ENCODE measurements around the gene UBAP2L. TPM values are rescaled to one million over a fixed set of nuclear protein-coding genes. Genes with fewer than 3 reads are reported as not detected.
"Not testable (repeated sequence)": the region's sequence is repeated elsewhere in the genome, so short reads cannot be mapped to it uniquely, and the experiment has no call there.

The UBAP2L gene
- total and polyA plus RNA-seq, 2 donors (not counting 1 experiment from before 2014, with no cell fraction given): 147 to 218 TPM

GRCh38 chr1:154313066-154313356 is 92.3 kb downstream of the UBAP2L start:
- Mint-ChIP-seq H3K9me3 (ENCODE audit: insufficient read depth) (no peaks in the 10 kb centered on the region), H3K27me3 (peaks cover 3% of the 10 kb centered on the region), H3K4me1 (no peaks in the 10 kb centered on the region), H3K4me3 (no peak overlapping the region), H3K27ac (no peak overlapping the region)
- Histone ChIP-seq H3K79me2 (ENCODE audit: control insufficient read depth, insufficient read depth, low read length) (no peaks in the 10 kb centered on the region), H3K9me3 (ENCODE audit: control extremely low read depth in 1 of 3, control insufficient read depth in 2 of 3, insufficient read depth in 1 of 3, low read length in 2 of 3) (peaks cover 3 to 18% (median 14%) of the 10 kb centered on the region in 3 donors), H3K36me3 (replicated peaks in 1 of 2; ENCODE audit: control extremely low read depth in 1 of 2, control insufficient read depth in 1 of 2, extremely low read depth in 1 of 2, insufficient read depth in 2 of 2, low read length in 1 of 2) (no peaks in the 10 kb centered on the region), H2AFZ (ENCODE audit: insufficient read depth, low read depth, low read length, poor library complexity, severe bottlenecking) (no peak overlapping the region), H3K27ac (ENCODE audit: low read length in 2 of 2) (no peak overlapping the region), H3K9ac (ENCODE audit: low read length) (no peak overlapping the region), H3K27me3 (replicated peaks in 1 of 4; ENCODE audit: control extremely low read depth in 1 of 4, control insufficient read depth in 3 of 4, insufficient read depth in 4 of 4, low read length in 3 of 4) (peaks cover 0 to 4% (median 1%) of the 10 kb centered on the region in 4 experiments), H3K4me3 (ENCODE audit: control extremely low read depth in 1 of 5, extremely low read depth in 1 of 5, insufficient read depth in 1 of 5, low read depth in 2 of 5, low read length in 4 of 5) (no peak overlapping the region), H4K20me1 (ENCODE audit: control insufficient read depth, insufficient read depth, low read length, poor library complexity, severe bottlenecking) (no peaks in the 10 kb centered on the region), H3K4me2 (replicated peaks; ENCODE audit: low read depth, low read length, poor library complexity, severe bottlenecking) (no peak overlapping the region), H3K4me1 (ENCODE audit: control insufficient read depth in 2 of 2, insufficient read depth in 2 of 2, low read length in 2 of 2) (no peaks in the 10 kb centered on the region)
- 87% methylated on average over 10 of the region's 10 CpGs for WGBS (ENCODE audit: insufficient coverage)
- ATAC-seq (ENCODE audit: low read depth) (no peak), DNase-seq (no peak)
- POLR2A ChIA-PET: no interaction called here
- no peak for TF ChIP-seq EZH2 (IDR thresholded peaks at IDR 0.05; ENCODE audit: borderline replicate concordance, insufficient read depth, low read depth, low read length, poor library complexity, severe bottlenecking)
- no peak for TF ChIP-seq CTCF (IDR thresholded peaks at IDR 0.05)
- intact Hi-C loops (cut with micrococcal nuclease): no loop called here
- CTCF ChIA-PET: no interaction called here

GRCh38 chr1:154314226-154314625 is 93.5 kb downstream of the UBAP2L start:
- not testable (repeated sequence) for H3K4me3 Mint-ChIP-seq

More at GRCh38 chr1:154314226-154314625, 93.5 kb downstream of the UBAP2L start:
- ATAC-seq (ENCODE audit: low read depth); H3K4me2 ChIP-seq (replicated peaks; ENCODE audit: low read depth, low read length, poor library complexity, severe bottlenecking); H2AFZ ChIP-seq (ENCODE audit: insufficient read depth, low read depth, low read length, poor library complexity, severe bottlenecking); POLR2A ChIA-PET; H3K79me2 ChIP-seq (ENCODE audit: control insufficient read depth, insufficient read depth, low read length); H3K4me1 ChIP-seq (ENCODE audit: control insufficient read depth in 2 of 2, insufficient read depth in 2 of 2, low read length in 2 of 2); H3K36me3 ChIP-seq (replicated peaks in 1 of 2; ENCODE audit: control extremely low read depth in 1 of 2, control insufficient read depth in 1 of 2, extremely low read depth in 1 of 2, insufficient read depth in 2 of 2, low read length in 1 of 2); H3K27ac Mint-ChIP-seq; H3K27me3 ChIP-seq (replicated peaks in 1 of 4; ENCODE audit: control extremely low read depth in 1 of 4, control insufficient read depth in 3 of 4, insufficient read depth in 4 of 4, low read length in 3 of 4); H3K9me3 Mint-ChIP-seq (ENCODE audit: insufficient read depth); H4K20me1 ChIP-seq (ENCODE audit: control insufficient read depth, insufficient read depth, low read length, poor library complexity, severe bottlenecking); intact Hi-C loops (cut with micrococcal nuclease); H3K4me1 Mint-ChIP-seq; H3K27me3 Mint-ChIP-seq; H3K4me3 ChIP-seq (ENCODE audit: control extremely low read depth in 1 of 5, extremely low read depth in 1 of 5, insufficient read depth in 1 of 5, low read depth in 2 of 5, low read length in 4 of 5); H3K27ac ChIP-seq (ENCODE audit: low read length in 2 of 2); H3K9ac ChIP-seq (ENCODE audit: low read length); DNase-seq: not testable (repeated sequence)
- CTCF ChIA-PET: interaction anchor here (0.7 to 1.6 kb wide), 3 partner anchors 11 to 125 kb away, joined by 3 to 6 read pairs (median 4); no protein-coding TSS in a partner anchor
- WGBS (ENCODE audit: insufficient coverage): no CpG with 5 or more reads among the region's 3 CpGs
- H3K9me3 ChIP-seq (ENCODE audit: control extremely low read depth in 1 of 3, control insufficient read depth in 2 of 3, insufficient read depth in 1 of 3, low read length in 2 of 3): peaks cover 3 to 14% (median 11%) of the 10 kb centered on the region in 3 donors
